HG02852 (cell line): Measurements from ENCODE around the gene SAMD7.

Experiments
- ATAC-seq: cut with Tn5 transposase; IDR thresholded peaks from one replicate; pipeline ENCODE4 v1.9.1; 2021; ENCODE audit warnings: mild to moderate bottlenecking, moderate library complexity; ENCODE audit not compliant: unreplicated experiment

SAMD7 gene

DNA sequence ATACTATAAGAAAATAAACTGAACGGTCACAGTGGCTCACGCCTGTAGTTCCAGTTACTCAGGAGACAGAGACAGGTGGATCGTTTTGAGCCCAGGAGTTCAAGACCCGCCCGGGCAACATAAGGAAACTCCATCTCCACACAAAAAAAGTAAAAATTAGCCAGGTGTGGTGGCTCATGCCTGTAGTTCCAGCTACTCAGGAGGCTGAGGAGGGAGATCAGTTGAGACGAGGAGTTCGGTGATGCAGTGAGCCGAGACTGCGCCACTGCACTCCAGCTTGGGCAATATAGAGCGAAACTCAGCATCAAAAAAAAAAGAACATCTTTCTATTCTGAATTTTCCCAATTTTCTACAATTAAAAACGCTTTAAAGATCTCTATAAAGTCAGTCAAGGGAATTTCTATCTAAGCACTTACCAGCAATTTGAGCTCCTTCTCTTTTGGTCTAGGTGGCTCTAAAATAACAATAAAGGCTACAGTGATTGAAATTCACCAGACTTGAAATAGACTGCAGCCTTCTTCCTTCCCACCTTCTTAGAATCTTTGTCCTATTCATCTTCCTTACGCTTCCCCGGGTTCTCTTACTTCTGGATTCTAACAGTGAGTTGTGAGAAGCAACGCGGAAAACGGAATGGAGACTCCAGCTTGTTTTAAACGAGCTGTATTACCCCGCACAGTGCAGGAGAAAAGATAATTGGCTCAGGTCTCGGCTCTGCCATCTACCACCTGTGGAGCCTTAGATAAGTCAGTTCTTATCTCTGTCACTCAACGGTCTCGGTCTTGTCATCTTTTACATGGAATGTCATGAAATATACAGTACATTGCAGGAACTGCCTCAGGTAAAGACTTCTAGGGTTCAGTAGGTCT is 54.4 kb downstream of the SAMD7 start:
- peak; percentile 27 for ATAC-seq

DNA sequence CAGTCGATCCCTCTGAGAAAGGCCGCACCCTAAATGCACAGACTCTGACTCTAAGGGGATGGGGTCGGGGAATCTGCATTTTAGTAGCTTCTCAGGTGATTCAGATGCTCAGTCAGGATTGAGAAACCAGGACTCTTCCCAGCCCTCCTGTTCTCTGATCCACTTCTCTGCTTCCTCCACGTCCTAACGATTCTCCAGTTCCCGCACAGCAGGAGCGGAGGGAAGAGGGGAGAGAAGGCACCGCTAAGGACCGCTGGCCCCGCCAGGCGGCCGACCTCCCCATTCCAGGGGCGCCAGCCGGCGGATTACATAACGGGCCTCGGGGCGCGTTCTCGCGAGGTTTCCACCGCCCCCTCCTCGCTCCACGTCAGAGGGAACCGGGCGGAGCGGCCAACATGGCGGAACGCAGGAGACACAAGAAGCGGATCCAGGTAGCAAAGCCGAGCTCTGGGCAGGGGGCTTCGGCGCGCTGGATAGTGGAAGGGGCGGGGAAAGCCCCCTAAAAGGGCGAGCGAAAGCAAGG is 55.1 kb downstream of the SAMD7 start, which contains the start of gene SEC62:
TSS of gene SEC62 (plus strand) at position 380 of the 523 bp plus-strand sequence. CDS start at position 396, 16 bp downstream.
- ATAC-seq: peak; percentile 87

GRCh38 chr3:169966951-169967915 is 55.9 kb downstream of the SAMD7 start:
- peak; percentile 34 for ATAC-seq

DNA sequence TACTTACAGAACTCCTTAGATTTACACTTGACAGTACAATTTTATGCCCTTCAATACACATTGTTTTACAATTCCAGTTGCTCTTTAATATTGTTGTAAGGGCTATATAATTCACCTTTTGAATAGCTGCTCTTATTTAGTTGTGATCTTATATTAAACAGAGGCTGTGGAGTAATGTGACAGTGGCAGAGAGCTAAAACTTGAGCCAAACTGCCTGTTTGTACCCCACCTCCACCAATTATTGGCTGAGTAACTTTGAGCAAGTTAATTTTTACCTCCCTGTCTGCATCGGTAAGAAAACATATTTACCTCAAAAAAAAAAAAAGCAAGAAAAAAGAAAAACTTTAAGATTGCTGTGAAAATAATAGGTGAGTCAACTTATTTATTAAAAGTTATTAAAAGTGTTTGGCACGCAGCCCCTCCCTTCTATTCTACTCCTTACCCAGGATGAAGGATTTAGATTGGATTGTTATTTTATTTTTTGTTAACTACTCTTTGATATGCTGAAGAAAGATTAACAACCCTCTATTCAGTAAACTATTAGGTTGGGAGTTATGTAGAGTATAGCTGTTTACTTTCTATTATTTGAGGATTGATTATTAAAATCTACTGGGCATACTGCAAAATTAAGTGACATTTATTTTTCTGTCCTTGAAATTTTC is 57.0 kb downstream of the SAMD7 start:
- no peak for ATAC-seq

GRCh38 chr3:169969174-169970095 is 58.1 kb downstream of the SAMD7 start:
- no peak for ATAC-seq

GRCh38 chr3:169970847-169971246 is 59.5 kb downstream of the SAMD7 start:
- ATAC-seq: no peak

DNA sequence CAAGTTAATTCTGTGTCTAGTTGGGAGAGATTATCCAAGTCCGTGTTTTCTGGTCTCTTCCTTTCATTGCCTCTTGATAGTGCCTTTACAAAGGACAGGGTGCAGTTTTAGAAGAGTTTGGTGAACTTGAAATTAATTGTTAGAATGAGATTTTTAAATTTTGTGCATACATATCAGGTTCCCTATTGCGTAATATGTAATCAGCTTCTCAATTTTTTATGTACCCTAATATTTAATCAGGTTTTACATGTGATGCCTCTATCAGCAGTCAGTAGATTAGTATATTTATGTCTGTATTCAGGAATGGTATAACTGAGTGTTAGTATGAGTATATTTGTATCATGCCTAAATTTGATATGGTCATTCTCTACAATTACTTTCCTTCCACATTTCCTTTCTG is 60.1 kb downstream of the SAMD7 start:
- ATAC-seq: no peak

DNA sequence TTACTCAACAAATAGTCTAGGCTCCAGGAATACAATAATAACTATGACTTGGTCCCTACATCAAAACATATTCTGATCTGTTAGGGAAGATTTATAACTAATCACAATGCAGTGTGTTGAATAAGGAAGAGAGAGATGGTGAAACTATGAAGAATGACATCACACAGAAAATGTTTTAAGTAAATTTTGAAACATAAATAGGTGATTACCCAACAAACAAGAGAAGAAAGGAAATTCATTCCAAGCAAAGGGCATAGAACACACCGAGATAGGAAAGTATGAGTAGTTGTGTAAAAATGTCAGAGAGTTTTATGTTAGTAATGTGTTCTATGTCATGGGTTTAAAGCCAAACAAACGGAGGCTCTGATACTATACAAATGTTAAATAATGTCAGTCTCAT is 68.7 kb downstream of the SAMD7 start:
- no peak for ATAC-seq

- ATAC-seq: no peak
These were observed 72.9 kb downstream of the SAMD7 start for GRCh38 chr3:169984292-169984691.
